GM19099 (cell line): ENCODE data around the gene LBHD2.

Source experiments
- POLR2A ChIP-seq: IDR thresholded peaks from 3 replicates; pipeline ENCODE4 v1.6.1; 2011; ENCODE audit warnings: low read depth; ENCODE audit not compliant: insufficient read length; ENCODE audit errors: extremely low read depth

The LBHD2 gene

DNA sequence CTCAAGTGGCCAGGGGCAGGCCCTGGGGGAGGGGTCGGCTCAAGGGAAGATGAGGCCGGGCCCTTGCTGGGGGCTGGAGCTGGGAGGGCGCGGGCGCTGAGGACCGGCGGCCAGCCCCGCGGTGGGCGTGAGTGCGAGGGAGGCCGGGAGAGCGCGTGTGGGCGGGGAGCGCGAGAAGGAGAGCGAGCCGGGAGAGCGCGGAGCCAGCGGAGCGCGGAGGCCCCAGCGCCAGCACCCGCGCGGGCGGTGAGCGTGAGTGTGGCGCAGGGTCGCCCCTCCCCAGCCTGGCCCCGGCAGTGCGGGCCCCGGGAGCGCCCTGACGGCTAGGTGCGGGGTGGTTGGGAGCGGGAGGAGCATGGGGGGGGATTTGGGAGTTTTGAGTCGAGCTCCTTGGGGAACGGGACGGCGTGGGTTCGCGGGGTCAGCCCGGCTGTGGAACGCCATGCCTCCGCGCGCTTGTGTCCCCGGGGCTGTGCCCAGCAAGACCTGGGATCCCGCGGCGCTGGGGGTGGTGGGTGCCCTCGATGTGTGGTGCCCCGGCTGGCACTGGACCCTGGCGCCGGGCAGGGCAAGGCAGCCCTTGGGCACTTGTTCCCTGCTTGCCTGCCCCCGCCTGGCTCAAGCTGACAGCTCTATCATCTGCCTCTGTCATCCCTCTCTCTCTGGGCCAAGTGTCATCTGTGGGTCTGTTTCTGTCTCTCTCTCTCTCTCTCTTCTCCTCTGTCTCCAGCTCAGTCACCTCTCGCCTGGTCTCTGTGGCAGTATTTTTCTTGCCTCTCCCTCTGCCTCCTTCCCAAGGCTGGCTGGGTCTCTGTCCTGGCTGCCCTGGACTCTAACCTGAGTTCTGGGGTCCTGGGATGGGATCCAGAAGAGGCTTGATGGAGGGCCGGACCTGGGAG lies at the start of gene LBHD2:
Gene LBHD2 (plus strand): TSS at position 190 of the 899 bp plus-strand sequence. CDS start 1,803 bp downstream, outside the sequence.
- no peak for TF ChIP-seq POLR2A

DNA sequence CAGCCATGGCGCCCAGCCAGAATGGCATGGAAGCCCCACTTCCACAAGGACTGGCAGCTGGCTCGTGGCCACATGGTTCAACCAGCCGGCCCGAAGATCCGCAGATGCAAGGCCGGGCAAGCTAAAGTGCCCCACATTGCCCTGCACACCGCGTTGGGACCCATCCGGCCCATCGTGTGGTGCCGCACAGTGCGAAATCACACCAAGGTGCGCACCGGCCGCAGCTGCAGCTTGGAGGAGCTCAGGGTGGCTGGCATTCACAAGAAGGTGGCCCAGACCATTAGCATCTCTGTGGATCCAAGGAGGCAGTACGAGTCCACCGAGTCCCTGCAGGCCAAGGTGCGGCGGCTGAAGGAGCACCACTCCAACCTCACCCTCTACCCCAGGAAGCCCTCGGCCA lies 42.5 kb upstream of the LBHD2 start:
- no peak for TF ChIP-seq POLR2A

DNA sequence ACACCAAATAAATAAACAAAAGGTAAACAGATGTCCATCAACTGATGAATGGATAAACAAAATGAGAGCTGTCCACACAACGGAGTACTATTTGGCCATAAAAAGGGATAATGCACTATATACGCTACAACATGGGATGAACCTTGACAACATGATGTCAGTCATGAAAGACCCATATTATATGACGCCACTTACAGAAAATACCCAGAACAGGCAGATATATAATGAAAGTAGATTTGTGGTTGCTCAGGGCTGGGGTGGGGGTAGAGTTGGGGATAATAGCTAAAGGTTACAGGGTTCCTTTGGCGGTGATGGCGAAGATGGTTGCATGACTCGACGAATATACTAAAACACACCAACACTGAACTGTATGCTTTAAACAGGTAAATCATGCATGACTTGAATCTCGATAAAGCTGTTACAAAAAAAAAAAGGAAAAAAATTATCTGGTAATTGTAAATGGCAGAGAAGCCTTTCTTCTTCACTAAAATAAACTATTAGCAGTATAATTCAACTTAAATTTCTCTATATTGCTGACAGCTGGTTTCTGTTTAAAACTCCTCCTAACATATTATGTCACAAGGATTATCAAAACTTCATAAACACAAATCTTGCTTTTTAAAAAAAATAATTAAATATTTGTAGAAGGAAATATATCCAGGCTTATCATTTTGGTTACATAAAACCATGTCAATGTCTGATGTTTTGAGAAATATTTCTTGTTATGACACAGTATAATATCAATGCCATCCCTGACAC lies 40.6 kb upstream of the LBHD2 start:
- TF ChIP-seq POLR2A, result no peak

DNA sequence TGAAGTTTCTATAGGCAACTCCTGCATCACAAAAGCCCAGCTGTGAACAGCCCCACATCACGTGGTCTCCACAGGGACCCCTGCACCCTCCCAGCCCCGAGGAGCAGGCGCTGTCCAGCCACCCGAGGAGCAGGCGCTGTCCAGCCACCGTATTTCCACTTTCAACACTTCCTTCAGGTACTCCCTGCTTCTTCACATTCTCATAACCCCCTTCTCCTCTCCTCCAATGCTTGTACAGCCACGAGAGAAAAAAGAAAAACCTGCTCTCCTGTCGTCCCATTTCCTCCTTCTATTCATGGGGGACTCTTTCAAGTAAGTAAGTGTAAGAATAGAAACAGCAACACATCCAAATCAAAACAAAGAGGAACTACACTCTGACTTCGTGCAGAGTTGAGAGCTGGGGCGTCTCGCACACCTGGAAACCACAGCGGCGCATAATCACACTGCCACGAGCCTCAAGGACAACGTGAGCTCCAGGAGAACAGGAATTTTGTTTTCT lies 38.6 kb upstream of the LBHD2 start:
- TF ChIP-seq POLR2A, result no peak

DNA sequence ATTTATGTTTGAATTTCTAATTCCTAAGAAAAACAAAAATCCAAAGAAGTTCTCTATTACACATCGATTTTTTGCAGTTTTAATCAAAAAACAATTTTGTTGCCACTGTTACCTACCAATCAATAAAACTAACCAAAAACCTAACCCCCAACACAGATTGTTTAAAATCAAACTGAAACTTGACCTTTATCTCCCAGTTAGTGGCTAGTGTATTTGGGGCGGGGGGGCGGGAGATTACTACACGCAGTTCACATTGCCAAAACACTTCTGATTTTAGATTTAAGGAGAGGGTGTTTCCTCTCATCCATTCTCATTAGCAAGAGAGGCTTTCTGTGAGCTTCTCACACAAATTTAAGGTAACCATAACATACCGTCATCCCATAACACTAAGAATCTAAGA lies 33.1 kb upstream of the LBHD2 start:
- no peak for TF ChIP-seq POLR2A

DNA sequence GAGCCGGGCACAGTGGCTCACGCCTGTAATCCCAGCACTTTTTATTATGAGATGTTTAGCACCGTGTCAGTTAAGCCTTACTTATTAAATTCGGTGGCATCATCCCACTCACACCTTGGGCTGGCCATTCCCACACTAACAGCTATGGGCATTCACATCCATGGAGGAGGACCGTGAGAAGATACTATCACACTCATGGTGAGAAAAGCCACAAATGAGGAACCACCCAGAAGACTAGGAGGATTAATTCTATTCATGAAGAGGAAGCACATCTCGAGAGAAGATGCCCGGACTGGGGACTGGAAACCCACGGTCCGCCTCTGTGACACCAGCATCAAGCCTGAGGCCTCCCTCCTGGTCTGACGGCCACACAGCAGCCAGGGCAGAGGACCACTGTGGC lies 31.6 kb upstream of the LBHD2 start:
- no peak for TF ChIP-seq POLR2A

DNA sequence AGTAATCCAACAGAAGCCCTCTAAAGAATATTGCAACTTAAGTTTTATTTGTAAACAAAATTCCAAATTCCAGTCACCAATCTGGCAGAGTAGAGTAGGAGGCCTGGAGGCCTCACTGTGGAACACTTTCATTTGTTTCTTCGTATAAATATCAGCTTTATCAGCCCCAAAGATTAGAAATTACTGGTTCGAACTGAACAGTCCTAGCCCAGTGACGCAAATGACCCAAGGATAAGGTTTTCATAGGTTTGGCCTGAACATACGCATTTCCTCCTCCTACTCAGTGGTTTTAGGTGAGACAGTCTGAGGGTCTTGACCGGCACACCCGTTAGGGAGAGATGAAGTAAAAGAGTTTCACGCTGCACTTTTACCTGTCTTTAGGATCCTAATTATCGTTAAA lies 28.3 kb upstream of the LBHD2 start:
- no peak for TF ChIP-seq POLR2A

DNA sequence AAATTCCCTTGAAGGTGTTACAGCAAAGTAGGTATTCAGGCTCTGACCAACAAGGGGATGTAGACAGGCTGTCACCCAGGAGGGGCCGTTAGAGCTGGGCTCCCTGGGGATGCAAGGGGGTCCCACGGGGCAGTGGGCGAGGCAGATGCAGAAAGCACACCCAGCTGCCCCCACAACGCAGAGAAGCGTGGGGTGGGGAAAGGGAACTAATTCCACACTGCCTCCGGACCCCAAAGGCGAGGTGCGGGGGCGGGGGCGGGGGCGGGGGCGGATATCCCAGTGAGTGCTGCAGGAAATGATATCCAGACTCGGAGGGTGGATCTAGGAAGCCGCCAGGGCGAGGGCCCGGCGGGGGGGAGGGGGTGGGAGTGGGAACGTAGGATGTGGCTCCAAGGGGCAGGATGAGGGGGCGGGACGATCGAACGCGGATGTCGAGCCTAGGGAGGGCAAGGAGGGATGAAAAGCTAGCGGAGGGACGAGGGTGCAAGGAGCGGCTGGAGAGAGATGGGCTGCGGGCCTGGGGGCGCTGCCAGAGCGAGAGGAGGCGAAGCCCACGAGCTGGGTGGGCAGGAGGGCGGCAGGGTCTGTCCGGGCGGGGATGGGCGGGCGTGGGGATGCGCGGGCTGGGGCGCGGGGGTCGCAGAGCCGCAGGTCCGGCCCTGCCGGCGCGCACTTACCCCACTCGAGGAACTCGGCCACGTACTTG lies 27.5 kb upstream of the LBHD2 start:
- no peak for TF ChIP-seq POLR2A

DNA sequence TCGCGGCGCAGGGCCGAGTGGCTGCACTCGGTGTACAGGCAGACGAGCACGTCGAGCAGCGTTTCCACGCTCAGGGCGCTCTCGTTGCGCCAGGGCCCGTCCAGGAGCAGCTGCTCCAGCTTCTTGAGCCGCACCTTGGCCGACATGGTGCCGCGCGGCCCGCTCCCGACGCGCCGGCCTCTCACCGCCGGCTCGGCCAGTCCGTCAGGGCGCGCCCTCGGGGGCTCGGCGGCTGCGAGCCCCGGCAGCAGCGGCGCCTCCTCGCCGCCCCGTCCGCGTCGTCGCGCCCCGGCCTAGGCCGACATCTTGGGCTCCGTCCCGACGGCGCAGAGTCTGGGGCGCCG lies 27.0 kb upstream of the LBHD2 start:
- no peak for TF ChIP-seq POLR2A

DNA sequence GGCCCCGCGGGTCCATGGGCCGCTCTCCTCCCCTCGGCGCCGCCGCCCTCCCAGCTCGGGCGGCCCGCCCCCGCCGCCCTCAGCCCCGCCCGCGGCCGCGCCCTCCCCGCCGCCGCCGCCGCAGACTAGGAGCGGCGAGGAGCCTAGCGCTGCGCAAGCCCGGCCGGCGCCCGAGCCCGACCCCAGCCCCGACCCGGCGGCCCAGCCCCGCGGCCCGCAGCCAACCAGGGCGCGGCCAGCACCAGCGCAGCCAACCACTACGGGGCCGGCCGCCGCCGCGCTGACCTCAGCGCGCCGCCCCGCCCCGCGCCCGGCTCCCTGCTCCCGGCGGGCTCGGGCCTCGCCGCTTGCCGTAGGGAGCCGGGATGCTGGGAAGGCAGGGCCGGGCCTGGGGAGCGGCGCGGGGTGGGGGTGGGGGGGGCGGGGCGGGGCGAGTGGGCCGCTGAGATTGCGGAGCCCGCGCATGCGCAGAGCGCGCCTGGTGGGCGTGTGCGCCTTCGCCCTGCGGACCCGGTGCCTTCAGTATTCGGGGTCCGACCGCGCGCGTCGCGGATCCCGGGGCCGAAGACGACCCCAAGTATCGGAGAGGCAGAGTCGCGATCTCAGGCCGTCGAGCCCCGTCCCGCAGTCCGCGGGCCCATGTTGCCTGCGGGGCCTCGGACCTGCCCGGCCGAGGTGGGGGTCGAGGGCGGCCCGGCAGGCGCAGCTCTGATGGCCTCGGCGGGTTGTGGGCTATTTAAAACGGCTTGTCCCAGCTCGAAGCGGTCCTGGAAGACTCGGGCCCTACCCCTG lies 26.4 kb upstream of the LBHD2 start, which contains the start of gene CDC42BPB:
Gene CDC42BPB (minus strand): TSS at position 178 of the 792 bp plus-strand sequence. CDS start 376 bp downstream, outside the sequence.
- no peak for TF ChIP-seq POLR2A

DNA sequence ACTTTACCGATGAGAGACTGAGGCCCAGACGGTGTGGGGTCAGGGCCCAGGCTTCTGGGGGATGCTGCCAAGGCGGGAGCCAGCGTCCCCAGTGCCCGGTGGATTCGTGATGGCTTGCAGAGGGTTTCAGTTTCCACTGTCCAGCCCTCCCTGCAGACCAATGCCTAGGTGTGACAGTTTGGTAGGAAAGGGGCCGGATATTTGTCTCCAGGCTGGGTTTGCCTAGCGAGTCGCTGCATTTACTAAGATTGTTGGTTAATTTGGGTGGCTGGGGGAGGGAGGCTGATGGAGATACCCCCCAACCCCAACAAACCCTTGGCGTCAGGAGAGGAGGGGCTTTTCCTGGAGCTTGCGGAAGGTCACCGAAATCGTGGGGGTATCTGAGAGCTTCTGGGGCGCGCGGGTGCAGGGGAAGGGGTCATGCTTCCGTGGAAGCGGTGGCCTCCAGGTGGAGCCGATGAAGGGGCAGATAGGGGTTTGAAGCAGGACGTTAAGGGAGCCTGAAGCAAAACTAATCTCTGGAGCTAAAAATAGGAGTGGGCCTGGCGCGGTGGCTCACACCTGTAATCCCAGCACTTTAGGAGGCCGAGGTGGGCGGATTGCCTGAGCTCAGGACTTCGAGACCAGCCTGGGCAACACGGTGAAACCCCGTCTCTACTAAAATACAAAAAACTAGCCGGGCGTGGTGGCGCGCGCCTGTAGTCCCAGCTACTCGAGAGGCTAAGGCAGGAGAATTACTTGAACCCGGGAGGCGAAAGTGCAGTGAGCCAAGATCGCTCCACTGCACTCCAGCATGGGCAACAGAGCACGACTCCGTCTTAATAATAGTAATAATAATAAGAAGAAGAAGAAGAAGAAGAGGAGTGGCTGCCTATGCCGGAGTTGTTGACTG lies 25.6 kb upstream of the LBHD2 start:
- TF ChIP-seq POLR2A, result no peak

DNA sequence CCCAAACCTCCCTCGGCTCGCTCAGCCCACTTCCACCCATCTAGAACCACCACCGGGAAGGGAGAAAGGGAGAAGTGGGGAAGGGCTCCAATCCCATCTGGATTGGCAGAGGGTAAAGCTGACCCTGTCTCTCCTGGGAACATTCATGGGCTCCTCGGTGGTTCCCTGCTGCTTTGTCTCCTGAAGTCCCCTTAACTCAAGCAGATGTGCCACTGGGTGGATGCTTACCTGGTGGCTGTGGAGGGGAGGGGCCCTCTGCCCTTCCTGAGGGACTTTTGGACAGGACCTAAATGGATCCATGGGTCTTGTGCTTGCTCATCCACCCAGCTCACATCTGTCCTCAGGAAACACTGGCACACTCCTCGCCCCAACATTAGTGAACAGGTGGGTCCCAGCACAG lies 24.5 kb upstream of the LBHD2 start:
- TF ChIP-seq POLR2A, result no peak

DNA sequence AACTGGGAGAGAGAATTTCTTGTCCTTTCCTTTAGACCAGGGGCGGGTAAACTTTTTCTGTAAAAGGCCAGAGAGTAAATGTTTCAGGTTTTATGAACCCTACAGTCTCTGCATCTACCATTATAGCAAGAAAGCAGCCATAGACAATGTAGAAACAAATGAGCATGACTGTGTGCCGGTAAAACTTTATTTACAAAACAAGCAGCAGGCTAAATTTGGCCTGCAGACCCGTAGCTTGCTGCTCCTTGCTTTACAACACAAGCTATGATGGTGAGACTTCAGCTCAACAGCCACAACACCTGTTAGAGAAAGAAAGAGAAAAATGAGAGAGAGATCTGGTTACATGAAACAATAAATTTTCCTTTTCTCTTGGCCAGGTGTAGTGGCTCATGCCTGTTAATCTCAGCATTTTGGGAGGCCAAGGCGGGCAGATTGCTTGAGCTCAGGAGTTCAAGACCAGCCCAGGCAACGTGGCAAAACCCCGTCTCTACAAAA lies 22.5 kb upstream of the LBHD2 start:
- no peak for TF ChIP-seq POLR2A
